SK-N-SH (cell line): Measurements from ENCODE around the gene NIBAN1. TPM values are rescaled to one million over a fixed set of nuclear protein-coding genes. Genes with fewer than 3 reads are reported as not detected.

Experiments used
- CTCF ChIA-PET: fragments of 300-600, 350-600 bp; formaldehyde crosslinking; extraction: SDS; loops from one replicate; lab custom pipeline; 2021; lab: Yijun Ruan, JAX
- POLR2A ChIA-PET: fragments of 350-600 bp; sonication (Branson Sonifier 250); formaldehyde crosslinking; extraction: SDS; loops from one replicate; lab custom pipeline; 2020; ENCODE audit warnings: antibody characterized with exemption, inconsistent platforms; lab: Yijun Ruan, JAX
- DNase-seq: peaks from one replicate; pipeline ENCODE4 v3.0.0; 2012
- H2AFZ ChIP-seq: fragments of 200-600 bp; sonication (generic); 2 replicates; pipeline ENCODE4 v1.8.1; 2016; ENCODE audit warnings: antibody characterized with exemption, mild to moderate bottlenecking, low read depth
- H3F3A ChIP-seq: fragments of 200-600 bp; sonication (generic); replicated peaks from 2 replicates; pipeline ENCODE3; 2016; ENCODE audit warnings: antibody characterized with exemption, mild to moderate bottlenecking; ENCODE audit not compliant: insufficient read depth
- H3K27ac ChIP-seq, 2 experiments: fragments of 200-500 bp in 1 of 2; fragments of 200-600 bp in 1 of 2; sonication (Bioruptor generic) in 1 of 2; sonication (generic), shearing (Covaris generic) in 1 of 2; 2 replicates each; pipeline versions ENCODE4 v1.5.1 to v1.6.1; 2014 to 2016; ENCODE audit warnings: low read depth in 2 of 2, inconsistent platforms in 1 of 2, low read length in 1 of 2, mild to moderate bottlenecking in 1 of 2, mixed read lengths in 1 of 2
- H3K27me3 ChIP-seq: fragments of 200-600 bp; sonication (generic), shearing (Covaris generic); 2 replicates; pipeline ENCODE4 v1.6.1; 2016; ENCODE audit warnings: mixed run types; ENCODE audit not compliant: insufficient read depth
- H3K36me3 ChIP-seq, 2 experiments: fragments of 200-500 bp in 1 of 2; fragments of 200-600 bp in 1 of 2; sonication (Bioruptor generic) in 1 of 2; sonication (generic) in 1 of 2; replicated peaks in 1 of 2; 2 replicates each; pipeline versions ENCODE3 to v1.5.1; 2014 to 2016; ENCODE audit warnings: low read length in 1 of 2, mild to moderate bottlenecking in 1 of 2; ENCODE audit not compliant: insufficient read depth in 2 of 2, control insufficient read depth in 1 of 2
- H3K4me1 ChIP-seq, 2 experiments: fragments of 200-500 bp in 1 of 2; fragments of 200-600 bp in 1 of 2; sonication (Bioruptor generic) in 1 of 2; sonication (generic), shearing (Covaris generic) in 1 of 2; 2 replicates each; pipeline versions ENCODE4 v1.5.1 to v1.6.1; 2014 to 2016; ENCODE audit warnings: low read depth in 1 of 2, low read length in 1 of 2, mixed run types in 1 of 2; ENCODE audit not compliant: insufficient read depth in 2 of 2, control insufficient read depth in 1 of 2
- H3K4me2 ChIP-seq: fragments of 200-600 bp; sonication (generic), shearing (Covaris generic); 2 replicates; pipeline ENCODE4 v1.6.1; 2017; ENCODE audit warnings: mixed run types
- H3K4me3 ChIP-seq, 2 experiments: fragments of 200-500 bp in 1 of 2; fragments of 200-600 bp in 1 of 2; sonication (Bioruptor generic) in 1 of 2; sonication (generic), shearing (Covaris generic) in 1 of 2; 2 replicates each; pipeline versions ENCODE4 v1.5.1 to v1.8.1; 2014 to 2016; ENCODE audit warnings: low read depth in 2 of 2, inconsistent platforms in 1 of 2, low read length in 1 of 2, mild to moderate bottlenecking in 1 of 2, mixed read lengths in 1 of 2, moderate library complexity in 1 of 2
- H3K79me2 ChIP-seq: fragments of 200-600 bp; sonication (generic); 2 replicates; pipeline ENCODE4 v1.8.1; 2017; ENCODE audit warnings: mild to moderate bottlenecking; ENCODE audit not compliant: insufficient read depth
- H3K9ac ChIP-seq: fragments of 200-600 bp; sonication (generic); 2 replicates; pipeline ENCODE4 v1.6.1; 2017; ENCODE audit warnings: mixed run types
- H3K9me2 ChIP-seq: fragments of 200-600 bp; sonication (generic); 2 replicates; pipeline ENCODE4 v1.6.1; 2017; ENCODE audit warnings: mixed run types
- H3K9me3 ChIP-seq: fragments of 200-600 bp; sonication (generic); 2 replicates; pipeline ENCODE4 v1.6.1; 2017; ENCODE audit warnings: mixed run types, mild to moderate bottlenecking, moderate library complexity
- H4K20me1 ChIP-seq: fragments of 200-600 bp; sonication (generic); 2 replicates; pipeline ENCODE4 v1.6.1; 2017; ENCODE audit warnings: mild to moderate bottlenecking, mixed run types; ENCODE audit not compliant: insufficient read depth
- ELF1 ChIP-seq: IDR thresholded peaks from 2 replicates; pipeline ENCODE4 v1.4.0; 2012
- EP300 ChIP-seq, 2 experiments: IDR thresholded peaks; 2 replicates each; pipeline versions ENCODE4 v1.4.0 to v1.6.1; 2012; ENCODE audit warnings: borderline replicate concordance in 1 of 2, low read depth in 1 of 2, low read length in 1 of 2
- EZH2phosphoT487 ChIP-seq: fragments of 200-600 bp; sonication (generic); IDR thresholded peaks from 2 replicates; pipeline ENCODE4 v1.6.1; 2017; ENCODE audit warnings: low read depth, mixed run types, mild to moderate bottlenecking, antibody characterized with exemption, moderate library complexity, borderline replicate concordance
- FOSL2 ChIP-seq: IDR thresholded peaks from 2 replicates; pipeline ENCODE4 v1.4.0; 2012; ENCODE audit warnings: low read depth, mild to moderate bottlenecking, moderate library complexity, borderline replicate concordance
- FOXJ3 ChIP-seq: sonication (generic); formaldehyde crosslinking; IDR thresholded peaks from 2 replicates; pipeline ENCODE4 v1.5.1; 2020; ENCODE audit warnings: mild to moderate bottlenecking, missing genetic modification reagents
- GABPA ChIP-seq: IDR thresholded peaks from 2 replicates; pipeline ENCODE4 v1.4.0; 2012; ENCODE audit warnings: low read depth, mild to moderate bottlenecking
- POLR2AphosphoS5 ChIP-seq: IDR thresholded peaks from 2 replicates; pipeline ENCODE4 v1.6.1; 2012; ENCODE audit warnings: low read depth, low read length
- RCOR1 ChIP-seq: fragments of 150-350 bp; IDR thresholded peaks from 2 replicates; pipeline ENCODE4 v1.6.1; 2017; ENCODE audit warnings: antibody characterized with exemption, low read length
- RFX5 ChIP-seq: IDR thresholded peaks from 2 replicates; pipeline ENCODE4 v1.6.1; 2012; ENCODE audit warnings: mild to moderate bottlenecking, improper control_type of control experiment, low read length
- RXRA ChIP-seq: IDR thresholded peaks from 2 replicates; pipeline ENCODE4 v1.4.0; 2012; ENCODE audit warnings: low read depth, mild to moderate bottlenecking, borderline replicate concordance
- SIN3A ChIP-seq: IDR thresholded peaks from 2 replicates; pipeline ENCODE4 v1.6.1; 2012; ENCODE audit warnings: low read depth, mild to moderate bottlenecking, low read length, moderate library complexity, borderline replicate concordance
- USF1 ChIP-seq: IDR thresholded peaks from 2 replicates; pipeline ENCODE4 v1.4.0; 2012; ENCODE audit warnings: low read depth, borderline replicate concordance
- USF2 ChIP-seq: fragments of 150-350 bp; IDR thresholded peaks from 2 replicates; pipeline ENCODE4 v1.6.1; 2017; ENCODE audit warnings: antibody characterized with exemption, low read length, low read depth, borderline replicate concordance
- WGBS: methylation state at CpG from one replicate; pipeline ENCODE4 v1.1.6; 2017; ENCODE audit warnings: low lambda C conversion rate; 5-methylcytosine and 5-hydroxymethylcytosine counted together
- polyA plus RNA-seq, 3 experiments: library from polyadenylated mRNA; depleted of rRNA; stranded (reverse); fragments of >200 nt; gene quantifications; 2 replicates each; pipeline ENCODE4 v1.2.3, GENCODE V29; 2012
- TF ChIP-seq, protein P1 (sequence below): IDR thresholded peaks from 2 replicates; pipeline ENCODE4; 2012
- TF ChIP-seq, protein P2 (sequence below): fragments of 150-350 bp; IDR thresholded peaks from 2 replicates; pipeline ENCODE4 v1.6.1; 2016; ENCODE audit warnings: mild to moderate bottlenecking, low read depth, low read length

Gene NIBAN1
- polyA plus RNA-seq, 1 of the 3 experiments (the other 2 are of a cell fraction), result 23.9 TPM

- no peak for TF ChIP-seq USF1
Observed at GRCh38 chr1:184943998-184944397, 30.3 kb downstream of the NIBAN1 start (continued).

DNA sequence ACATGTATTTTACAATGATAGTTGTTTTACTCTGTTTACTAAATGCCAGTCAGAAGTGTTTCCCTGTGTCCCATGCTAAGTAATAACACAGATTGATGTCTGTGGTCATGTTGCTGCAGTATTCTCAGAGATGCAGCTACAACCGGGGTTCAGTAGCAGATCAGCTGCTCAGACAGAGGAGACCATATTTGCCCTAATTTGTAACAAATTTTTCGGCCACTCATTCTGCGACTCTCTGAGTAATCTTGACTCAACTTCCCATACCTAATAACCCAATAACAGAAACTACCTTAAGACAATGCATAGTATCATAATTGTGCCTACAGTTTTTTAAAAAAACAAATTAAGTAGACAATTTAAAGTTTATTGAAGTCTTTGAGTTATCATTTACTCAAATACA lies 32.6 kb downstream of the NIBAN1 start:
- Histone ChIP-seq H3K4me2 (no peak overlapping the region), H2AFZ (no peak overlapping the region), H3K4me1 (peaks cover 0 to 6% of the 10 kb centered on the region in 2 experiments; a peak in 3 of 4 replicates), H3K4me3 (no peak overlapping the region), H3F3A (no peaks in the 10 kb centered on the region), H3K79me2 (no peaks in the 10 kb centered on the region), H3K36me3 (peaks cover 0 to 5% of the 10 kb centered on the region in 2 experiments), H3K27me3 (no peaks in the 10 kb centered on the region), H3K9me3 (no peaks in the 10 kb centered on the region), H4K20me1 (no peaks in the 10 kb centered on the region; the same call in 1 of the 2 replicates), H3K27ac (no peak overlapping the region), H3K9me2 (no peaks in the 10 kb centered on the region), H3K9ac (no peak overlapping the region)
- no peak for DNase-seq
- CTCF ChIA-PET, result interaction anchor here (1.0 to 1.2 kb wide), 2 partner anchors 20 to 228 kb away, joined by 3 read pairs; no protein-coding TSS in a partner anchor
- TF ChIP-seq EP300 (IDR thresholded peaks at IDR 0.05; ENCODE audit: borderline replicate concordance in 1 of 2, low read depth in 1 of 2, low read length in 1 of 2) (no peak), ELF1 (no peak), GABPA (no peak), POLR2AphosphoS5 (no peak), RXRA (no peak), RFX5 (no peak), EZH2phosphoT487 (no peak), FOXJ3 (CRISPR knock-in tag) (no peak), RCOR1 (no peak), SIN3A (no peak)
- TF ChIP-seq, protein P1, sequence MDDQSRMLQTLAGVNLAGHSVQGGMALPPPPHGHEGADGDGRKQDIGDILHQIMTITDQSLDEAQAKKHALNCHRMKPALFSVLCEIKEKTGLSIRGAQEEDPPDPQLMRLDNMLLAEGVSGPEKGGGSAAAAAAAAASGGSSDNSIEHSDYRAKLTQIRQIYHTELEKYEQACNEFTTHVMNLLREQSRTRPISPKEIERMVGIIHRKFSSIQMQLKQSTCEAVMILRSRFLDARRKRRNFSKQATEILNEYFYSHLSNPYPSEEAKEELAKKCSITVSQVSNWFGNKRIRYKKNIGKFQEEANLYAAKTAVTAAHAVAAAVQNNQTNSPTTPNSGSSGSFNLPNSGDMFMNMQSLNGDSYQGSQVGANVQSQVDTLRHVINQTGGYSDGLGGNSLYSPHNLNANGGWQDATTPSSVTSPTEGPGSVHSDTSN, result no peak
- 90% methylated on average over 3 of the region's 3 CpGs for WGBS
- POLR2A ChIA-PET, result no interaction called here

- no peaks in the 10 kb centered on the region for H3K9me3 ChIP-seq
- H3K36me3 ChIP-seq, result peaks cover 0 to 5% of the 10 kb centered on the region in 2 experiments
- no peaks in the 10 kb centered on the region; the same call in 1 of the 2 replicates for H4K20me1 ChIP-seq
- no peak for DNase-seq
- H3K79me2 ChIP-seq, result no peaks in the 10 kb centered on the region
- H3K9me2 ChIP-seq, result no peaks in the 10 kb centered on the region
- H3K4me3 ChIP-seq, result no peak overlapping the region
- WGBS, result 94% methylated on average over 2 of the region's 2 CpGs
- H3F3A ChIP-seq, result no peaks in the 10 kb centered on the region
- H3K27me3 ChIP-seq, result no peaks in the 10 kb centered on the region
- H2AFZ ChIP-seq, result no peak overlapping the region
- TF ChIP-seq USF2 (no peak), FOSL2 (no peak), EZH2phosphoT487 (no peak), RFX5 (no peak), RXRA (no peak)
- TF ChIP-seq, protein P2, sequence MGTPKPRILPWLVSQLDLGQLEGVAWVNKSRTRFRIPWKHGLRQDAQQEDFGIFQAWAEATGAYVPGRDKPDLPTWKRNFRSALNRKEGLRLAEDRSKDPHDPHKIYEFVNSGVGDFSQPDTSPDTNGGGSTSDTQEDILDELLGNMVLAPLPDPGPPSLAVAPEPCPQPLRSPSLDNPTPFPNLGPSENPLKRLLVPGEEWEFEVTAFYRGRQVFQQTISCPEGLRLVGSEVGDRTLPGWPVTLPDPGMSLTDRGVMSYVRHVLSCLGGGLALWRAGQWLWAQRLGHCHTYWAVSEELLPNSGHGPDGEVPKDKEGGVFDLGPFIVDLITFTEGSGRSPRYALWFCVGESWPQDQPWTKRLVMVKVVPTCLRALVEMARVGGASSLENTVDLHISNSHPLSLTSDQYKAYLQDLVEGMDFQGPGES, result no peak
- peaks cover 0 to 6% of the 10 kb centered on the region in 2 experiments; a peak in 3 of 4 replicates for H3K4me1 ChIP-seq
- ChIA-PET POLR2A (no interaction called here), CTCF (interaction anchor here (1.0 kb wide), 1 partner anchor 21 kb away, joined by 3 read pairs; no protein-coding TSS in a partner anchor)
- H3K27ac ChIP-seq, result no peak overlapping the region
- H3K9ac ChIP-seq, result no peak overlapping the region
- no peak overlapping the region for H3K4me2 ChIP-seq
Observed at GRCh38 chr1:184941410-184941733, 32.9 kb downstream of the NIBAN1 start.
